NCI-H1436 (cell line): Measurements from ENCODE around the gene SLC9A9.
"Not testable (repeated sequence)": the region's sequence is repeated elsewhere in the genome, so short reads cannot be mapped to it uniquely, and the experiment has no call there.

Experiments
- DNase-seq: peaks from one replicate; lab custom pipeline; 2025; lab: John Stamatoyannopoulos, UW

The SLC9A9 gene

GRCh38 chr3:143283432-143284128 is 564.7 kb downstream of the SLC9A9 start:
- DNase-seq: peak; percentile 36

DNA sequence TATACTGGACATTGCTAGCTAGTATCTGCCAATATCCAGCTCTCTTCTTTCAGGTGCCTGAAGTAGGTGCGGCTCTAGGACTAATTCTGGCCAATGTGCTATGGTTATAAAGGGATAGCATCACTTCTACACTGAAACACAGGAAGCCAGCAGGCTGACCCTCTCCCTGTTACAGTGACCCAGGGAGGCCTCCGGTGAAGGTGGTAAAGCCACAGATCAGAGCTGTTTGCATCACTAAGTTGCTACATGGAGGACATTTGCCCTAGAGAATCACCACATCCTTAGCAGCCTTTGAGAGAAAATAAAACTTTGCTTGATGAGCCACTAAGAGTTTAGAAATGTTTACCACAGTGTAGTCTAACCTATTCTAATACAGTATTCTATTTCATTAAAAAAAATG is 567.3 kb downstream of the SLC9A9 start:
- DNase-seq: no peak

DNA sequence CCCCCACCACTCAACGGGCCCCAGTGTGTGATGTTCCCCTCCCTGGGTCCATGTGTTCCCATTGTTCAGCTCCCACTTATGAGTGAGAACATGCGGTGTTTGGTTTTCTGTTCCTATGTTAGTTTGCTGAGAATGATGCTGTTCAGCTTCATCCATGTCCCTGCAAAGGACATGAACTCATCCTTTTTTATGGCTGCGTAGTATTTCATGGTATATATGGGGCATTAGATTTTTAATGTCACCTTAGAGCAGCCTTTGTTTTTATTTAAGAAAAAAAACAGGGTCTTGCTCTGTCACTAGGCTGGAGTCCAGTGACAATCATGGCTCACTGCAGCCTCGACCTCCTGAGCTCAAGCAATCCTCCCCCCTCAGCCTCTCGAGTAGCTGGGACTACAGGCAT is 568.7 kb downstream of the SLC9A9 start:
- not testable (repeated sequence) for DNase-seq

- DNase-seq: no peak
Observed at GRCh38 chr3:143278721-143279120, 569.5 kb downstream of the SLC9A9 start.

DNA sequence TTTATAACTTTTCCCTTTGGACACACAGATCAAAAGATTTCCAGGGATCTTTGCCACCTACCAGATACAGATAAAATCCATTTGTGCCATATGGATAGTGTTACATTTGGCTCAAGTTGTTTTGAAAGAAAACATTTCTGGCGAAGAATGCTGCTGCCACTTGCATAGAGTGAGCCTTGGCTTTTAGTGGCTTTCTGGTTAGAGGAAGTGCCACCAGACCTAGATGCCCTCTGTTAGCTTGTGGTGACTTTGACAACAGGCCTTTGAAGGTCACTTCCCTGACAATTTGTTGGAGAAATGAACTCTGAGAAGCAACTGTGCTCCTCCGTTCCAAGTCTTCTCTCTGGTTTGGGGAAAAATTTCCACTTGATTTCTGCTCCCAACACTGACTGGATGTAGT is 570.7 kb downstream of the SLC9A9 start:
- DNase-seq: no peak

- no peak for DNase-seq
Observed at GRCh38 chr3:143276592-143276991, 571.7 kb downstream of the SLC9A9 start.

- no peak for DNase-seq
Observed at GRCh38 chr3:143273975-143274690, 574.1 kb downstream of the SLC9A9 start.

- DNase-seq: no peak
Observed at GRCh38 chr3:143271136-143271535, 577.1 kb downstream of the SLC9A9 start.

DNA sequence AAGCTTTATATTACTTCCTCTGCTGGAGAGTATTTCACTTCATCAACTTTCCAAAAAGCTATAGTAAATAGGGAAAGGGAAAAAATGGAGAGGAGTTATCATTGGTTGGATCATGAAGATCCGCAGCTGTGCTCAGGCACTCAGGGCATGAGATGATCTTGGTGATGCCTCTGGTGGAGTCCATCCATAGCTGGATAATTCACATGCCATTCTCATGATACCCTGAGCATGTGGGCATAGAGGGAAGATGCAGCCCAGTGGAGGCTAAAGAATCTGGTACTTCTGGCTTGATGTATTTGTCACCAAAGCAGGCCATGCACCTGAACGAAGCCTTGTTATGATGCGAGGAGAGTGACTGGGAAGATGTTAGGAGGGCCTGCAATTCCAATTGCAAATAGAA is 578.5 kb downstream of the SLC9A9 start:
- DNase-seq: no peak

DNA sequence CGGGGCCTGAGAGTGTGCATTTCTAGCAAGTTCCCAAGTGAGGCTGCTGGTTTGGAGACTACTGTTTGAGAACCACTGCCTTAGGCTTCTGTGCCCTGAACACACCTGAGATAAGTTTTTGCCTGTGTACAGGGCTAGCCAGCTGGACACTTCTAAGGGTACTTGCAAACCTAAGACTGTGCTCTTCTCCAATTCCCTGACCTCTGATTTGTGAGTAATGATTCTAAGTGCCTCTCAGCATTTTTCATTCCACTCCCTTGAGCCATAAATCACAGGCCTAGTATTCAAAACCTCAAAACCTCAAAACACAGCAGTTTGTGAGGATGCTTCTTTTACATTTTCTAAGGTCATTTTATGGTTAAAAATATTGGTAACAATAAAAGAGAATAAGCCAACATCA is 580.3 kb downstream of the SLC9A9 start:
- no peak for DNase-seq

GRCh38 chr3:143266927-143267326 is 581.3 kb downstream of the SLC9A9 start:
- no peak for DNase-seq

GRCh38 chr3:143266511-143266910 is 581.8 kb downstream of the SLC9A9 start:
- no peak for DNase-seq

DNA sequence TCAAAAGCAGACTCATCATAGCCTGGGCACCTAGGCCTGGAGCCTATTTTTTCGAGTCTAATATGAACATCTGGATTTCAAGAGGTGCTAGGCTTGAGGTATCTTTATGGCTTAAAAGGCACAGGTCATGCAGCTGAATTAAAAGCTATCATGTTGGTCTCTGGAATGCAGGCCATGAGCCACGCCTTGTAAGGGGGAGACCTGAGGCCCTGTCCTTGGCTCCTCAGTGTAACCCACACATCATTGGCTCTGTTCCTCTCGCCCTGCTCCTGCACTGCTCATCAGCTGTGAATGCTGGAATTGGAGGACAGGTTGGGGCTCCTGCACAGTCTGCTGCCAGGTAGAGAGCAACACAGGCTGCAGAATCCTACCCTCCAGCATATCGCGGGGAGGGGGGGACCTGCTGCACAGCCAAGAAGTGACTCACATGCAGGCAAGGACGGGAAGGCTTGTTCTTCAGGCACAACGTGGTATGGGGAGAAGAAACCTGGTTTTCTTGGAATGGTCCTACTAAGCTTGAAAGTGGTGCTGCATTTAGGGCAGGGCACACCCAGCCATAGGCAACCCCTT is 582.7 kb downstream of the SLC9A9 start:
- no peak for DNase-seq

DNA sequence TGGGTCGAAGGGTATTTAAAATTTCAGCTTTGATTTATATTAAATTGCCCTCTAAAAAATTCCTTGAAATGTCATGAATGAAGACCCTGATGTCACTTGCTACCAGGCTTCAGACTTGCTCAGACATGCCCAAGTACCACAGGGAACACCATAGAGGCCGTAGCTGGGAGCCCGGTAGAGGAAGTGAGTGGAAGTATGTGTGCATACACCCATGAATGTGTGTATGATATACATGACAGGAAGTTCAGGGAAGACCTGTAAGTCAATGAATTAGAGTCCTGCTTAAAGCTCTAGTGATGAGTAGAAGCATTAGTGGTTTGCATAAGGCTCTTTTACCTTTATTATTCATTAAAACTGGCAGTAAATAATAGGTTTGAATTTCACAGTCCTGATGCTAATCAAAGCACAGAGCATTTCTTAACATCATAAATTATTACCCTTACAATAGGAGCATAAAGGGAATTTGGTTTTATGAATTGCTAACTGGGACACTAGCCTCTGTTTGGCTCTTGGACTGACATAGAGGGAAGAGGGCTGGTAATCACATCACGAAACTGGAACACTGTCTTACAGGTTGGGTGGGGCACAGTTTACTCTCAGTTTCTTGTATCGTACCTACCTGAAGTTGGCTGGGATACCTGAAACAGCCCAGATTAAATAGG is 584.3 kb downstream of the SLC9A9 start:
- DNase-seq: no peak

GRCh38 chr3:143261848-143262247 is 586.4 kb downstream of the SLC9A9 start:
- DNase-seq: no peak

GRCh38 chr3:143258692-143259091 is 589.6 kb downstream of the SLC9A9 start:
- no peak for DNase-seq

DNA sequence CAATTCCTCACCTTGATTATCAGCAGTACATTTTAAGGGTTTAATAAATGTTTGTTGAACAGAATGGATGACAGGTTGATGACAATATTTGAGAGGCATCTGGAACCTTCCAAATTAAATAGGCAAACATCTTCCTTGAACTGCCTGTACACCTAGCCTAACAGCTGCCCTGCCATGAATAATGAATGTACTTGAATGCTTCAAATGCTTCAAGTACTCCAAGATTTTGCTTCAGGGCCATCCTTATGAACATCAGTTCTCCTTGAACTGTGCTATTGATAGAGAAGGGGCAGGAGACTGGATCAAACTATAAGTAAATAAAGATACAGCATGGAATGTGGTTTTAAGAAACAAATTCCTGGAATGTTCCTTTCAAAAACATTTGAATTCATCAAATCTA is 591.9 kb downstream of the SLC9A9 start:
- DNase-seq: no peak

DNA sequence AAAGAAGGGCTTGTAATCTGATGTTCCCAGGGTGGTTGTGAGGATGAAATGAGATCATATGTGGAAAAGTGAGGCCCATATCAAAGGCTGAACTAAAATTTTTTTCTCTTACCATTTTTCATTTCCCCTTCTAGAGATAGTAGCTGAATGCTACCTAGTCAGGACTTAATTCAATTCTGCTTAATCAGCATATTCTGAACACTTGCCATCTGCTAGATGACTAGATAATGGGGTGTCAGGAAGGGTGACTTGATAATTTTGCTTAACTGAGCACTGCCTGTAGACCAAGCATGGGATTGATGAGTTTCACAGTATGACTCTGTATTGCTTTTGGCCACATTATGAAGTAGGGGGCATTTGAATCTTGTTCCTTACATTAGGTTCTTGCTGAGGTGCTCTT is 592.5 kb downstream of the SLC9A9 start:
- DNase-seq: no peak

DNA sequence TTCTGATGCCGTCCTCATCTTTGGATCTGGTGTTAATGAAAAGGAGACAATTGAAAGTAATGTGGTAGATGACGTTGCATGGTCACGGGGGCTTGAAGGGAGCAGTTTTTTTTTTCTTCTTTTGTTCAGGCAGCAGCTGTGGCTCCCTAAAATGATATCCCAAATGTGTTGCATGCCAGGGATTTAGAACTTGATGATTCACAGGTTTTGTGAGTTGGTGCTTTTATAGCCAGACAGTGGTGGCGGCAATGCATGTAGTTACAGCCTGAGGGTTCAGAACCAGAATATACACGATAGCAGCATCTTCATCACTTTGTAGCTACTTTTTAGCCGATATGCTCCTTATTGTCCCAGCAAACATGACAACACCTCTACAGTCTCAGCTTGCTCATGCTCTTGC is 595.3 kb downstream of the SLC9A9 start:
- no peak for DNase-seq

GRCh38 chr3:143249014-143249413 is 599.3 kb downstream of the SLC9A9 start:
- no peak for DNase-seq

DNA sequence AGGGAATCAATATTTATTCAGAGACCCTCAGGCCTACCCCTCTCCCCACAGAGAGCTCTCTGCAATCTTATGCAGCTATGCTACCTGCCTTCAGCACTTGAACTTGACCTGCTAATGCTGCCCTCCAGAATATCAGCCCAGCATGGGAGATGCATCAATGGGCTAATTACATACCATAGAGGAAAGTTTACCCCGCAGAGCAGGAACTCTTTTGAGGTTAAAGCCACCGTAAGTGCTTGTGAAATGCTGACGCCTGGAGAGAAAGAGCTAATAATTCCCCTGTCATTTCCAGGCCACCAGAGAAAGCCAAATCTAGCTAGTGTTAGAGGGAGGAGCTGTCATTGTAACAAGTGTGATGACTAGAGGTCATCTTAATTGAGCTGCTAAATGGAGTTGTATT is 601.2 kb downstream of the SLC9A9 start:
- no peak for DNase-seq

GRCh38 chr3:143245692-143246091 is 602.6 kb downstream of the SLC9A9 start:
- no peak for DNase-seq

DNA sequence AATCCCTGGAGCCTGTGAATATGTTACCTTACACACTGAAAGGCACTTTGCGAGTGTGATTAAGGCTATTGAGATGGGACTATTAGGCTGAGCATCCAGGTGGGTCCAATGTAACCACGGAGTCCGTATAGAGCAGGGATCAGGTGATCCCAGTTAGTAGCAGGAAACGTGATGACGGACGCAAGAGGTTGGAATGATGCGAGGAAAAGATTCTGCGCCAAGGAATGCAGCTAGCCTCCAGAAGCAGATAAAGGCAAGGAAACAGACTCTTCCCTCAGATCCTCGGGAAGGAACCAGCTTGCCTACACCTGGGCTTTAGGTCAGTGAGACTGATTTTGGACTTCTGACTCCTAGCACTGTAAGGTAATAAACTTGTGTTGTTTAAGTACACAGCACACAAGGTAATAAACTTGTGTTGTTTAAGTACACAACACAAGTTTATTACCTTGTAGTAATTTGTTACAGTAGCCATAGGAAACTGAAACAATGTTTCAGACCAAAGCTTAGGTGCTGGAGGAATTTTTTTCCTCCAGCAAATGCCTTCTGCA is 603.7 kb downstream of the SLC9A9 start:
- no peak for DNase-seq
